Measurements from ENCODE around the gene ACADS. TPM values are rescaled to one million over a fixed set of nuclear protein-coding genes. Genes with fewer than 3 reads are reported as not detected.

The ACADS gene
- total and polyA plus RNA-seq, 2 of the 8 experiments (the other 6 are each of a cell fraction or from before 2014, with no cell fraction given), result 4.9 to 7.5 TPM

DNA sequence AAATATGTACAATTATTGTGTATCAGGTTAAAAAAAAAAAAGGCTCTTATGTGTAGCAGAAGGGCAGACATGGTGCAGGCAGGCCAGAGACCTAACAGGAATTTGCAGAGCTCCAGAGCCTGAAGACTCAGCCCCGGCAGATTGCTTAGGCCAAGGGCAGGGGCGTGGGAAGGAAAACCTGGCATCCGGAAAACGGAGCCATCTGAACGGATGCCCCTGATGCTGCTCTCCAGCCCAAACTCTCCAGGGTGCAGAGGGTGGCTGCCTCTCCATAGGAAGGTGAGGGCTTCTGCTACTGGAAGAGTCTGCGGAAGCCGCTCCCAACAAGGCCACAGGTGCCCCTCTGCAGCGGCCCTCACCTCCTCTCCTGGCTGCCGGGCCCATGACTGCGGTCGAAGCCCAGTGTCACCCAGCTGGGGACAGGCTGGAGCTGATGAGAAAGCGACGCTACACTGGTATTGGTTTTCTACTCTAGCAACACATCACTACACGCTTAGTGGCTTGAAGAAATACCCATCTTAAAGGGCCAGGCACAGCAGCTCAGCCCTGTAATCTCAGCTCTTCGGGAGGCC lies 19.4 kb downstream of the ACADS start:
- H2AFZ ChIP-seq (ENCODE audit: low read length), result no peak overlapping the region
- POLR2A ChIA-PET (ENCODE audit: partially characterized antibody), result interaction anchor here (0.6 to 0.7 kb wide), 2 partner anchors 134 to 248 kb away, joined by 4 read pairs; no protein-coding TSS in a partner anchor
- no peak overlapping the region; a peak in 1 of 7 replicates for H3K9ac ChIP-seq (replicated peaks in 1 of 4; ENCODE audit: extremely low read depth in 1 of 4, low read depth in 3 of 4, low read length in 3 of 4)
- no peak overlapping the region for H2BK120ac ChIP-seq (replicated peaks; ENCODE audit: low read depth, low read length)
- FAIRE-seq (no peak), DNase-seq (ENCODE audit: low read depth in 1 of 2, low spot score in 2 of 2) (no peak)
- peak overlapping the region; percentile 14; the same call in 1 of the 2 replicates for H4K8ac ChIP-seq (ENCODE audit: extremely low read depth, insufficient read depth, low read length)
- H4K20me1 ChIP-seq (replicated peaks in 1 of 2; ENCODE audit: control insufficient read depth in 1 of 2, insufficient read depth in 2 of 2, low read length in 2 of 2), result no peaks in the 10 kb centered on the region
- H3K27ac ChIP-seq (ENCODE audit: low read depth, low read length), result no peak overlapping the region
- no peak overlapping the region for H4K5ac ChIP-seq (ENCODE audit: insufficient read length, low read depth, low read length)
- H3K4ac ChIP-seq (replicated peaks; ENCODE audit: insufficient read length, low read depth, low read length), result no peak overlapping the region
- no peak overlapping the region for H2BK15ac ChIP-seq (ENCODE audit: low read length)
- H2AK5ac ChIP-seq (ENCODE audit: low read depth, low read length), result no peak overlapping the region
- no peak overlapping the region for H2BK5ac ChIP-seq (ENCODE audit: low read depth, low read length)
- no peak overlapping the region for H2BK20ac ChIP-seq (ENCODE audit: low read length)
- H3K36me3 ChIP-seq (ENCODE audit: control insufficient read depth in 2 of 4, insufficient read depth in 4 of 4, low read length in 3 of 4), result no peaks in the 10 kb centered on the region
- H2BK12ac ChIP-seq (ENCODE audit: low read depth, low read length), result no peak overlapping the region
- WGBS, 2 experiments (ENCODE audit: extremely low coverage in 1 of 2, insufficient coverage in 1 of 2, insufficient read length in 1 of 2, insufficient replicate concordance in 2 of 2, low coverage in 1 of 2, low lambda C conversion rate in 2 of 2, missing lambda C conversion rate in 1 of 2), result 95% methylated on average over 15 of the region's 15 CpGs; no CpG with 5 or more reads in 1 of the 2 experiments
- CTCF ChIA-PET (ENCODE audit: partially characterized antibody), result interaction anchor here (1.2 to 1.8 kb wide), 3 partner anchors 16 to 213 kb away, joined by 3 to 4 read pairs (median 3); no protein-coding TSS in a partner anchor
- no peak overlapping the region for H3K4me3 ChIP-seq (ENCODE audit: extremely low read depth in 1 of 4, insufficient read depth in 2 of 4, low read depth in 3 of 4, low read length in 4 of 4)
- H3K56ac ChIP-seq (replicated peaks; ENCODE audit: insufficient read length, low read depth, low read length), result no peak overlapping the region
- H3K27me3 ChIP-seq (replicated peaks in 1 of 4; ENCODE audit: control insufficient read depth in 3 of 4, extremely low read depth in 1 of 4, insufficient read depth in 3 of 4, low read length in 3 of 4), result no peaks in the 10 kb centered on the region
- H4K91ac ChIP-seq (replicated peaks; ENCODE audit: insufficient read length, low read length), result no peak overlapping the region
- no peak overlapping the region for H3K14ac ChIP-seq (ENCODE audit: insufficient read length)
- H3K79me2 ChIP-seq (ENCODE audit: control insufficient read depth in 1 of 2, insufficient read depth in 2 of 2, low read length in 2 of 2), result no peaks in the 10 kb centered on the region
- no peaks in the 10 kb centered on the region for H3K4me1 ChIP-seq (replicated peaks in 1 of 4; ENCODE audit: control insufficient read depth in 3 of 4, insufficient read depth in 4 of 4, low read length in 3 of 4)
- H3K23ac ChIP-seq (ENCODE audit: insufficient read length), result no peak overlapping the region
- no peaks in the 10 kb centered on the region for H3K23me2 ChIP-seq (ENCODE audit: low read depth, low read length)
- no peak overlapping the region for H3K18ac ChIP-seq (ENCODE audit: extremely low read depth, low read length)
- no peak overlapping the region for H3K4me2 ChIP-seq (ENCODE audit: insufficient read depth in 1 of 2, low read depth in 2 of 2, low read length in 2 of 2)
- no peaks in the 10 kb centered on the region for H3K79me1 ChIP-seq (ENCODE audit: low read depth, low read length)
- H3K9me3 ChIP-seq (ENCODE audit: insufficient read depth in 2 of 2, low read depth in 1 of 2, low read length in 1 of 2), result no peaks in the 10 kb centered on the region
- TF ChIP-seq E2F6 (IDR thresholded peaks at IDR 0.05) (no peak), ZNF274 (IDR thresholded peaks at IDR 0.05; ENCODE audit: borderline replicate concordance, extremely low read depth, low read length) (no peak), EZH2 (IDR thresholded peaks at IDR 0.05; ENCODE audit: low read depth, low read length, severe bottlenecking) (no peak), CTBP2 (IDR thresholded peaks at IDR 0.05; ENCODE audit: borderline replicate concordance, insufficient read depth, insufficient read length, low read length) (no peak), RBBP5 (IDR thresholded peaks at IDR 0.05; ENCODE audit: borderline replicate concordance, low read depth, low read length) (no peak), FOSL1 (IDR thresholded peaks at IDR 0.05; ENCODE audit: insufficient read depth, low read depth, low read length) (no peak), POU5F1 (IDR thresholded peaks at IDR 0.05; ENCODE audit: low read depth, low read length) (no peak), GTF2F1 (IDR thresholded peaks at IDR 0.05; ENCODE audit: borderline replicate concordance, low read depth, low read length) (no peak), MAFK (IDR thresholded peaks at IDR 0.05; ENCODE audit: low read depth, low read length) (no peak), POLR2AphosphoS5 (IDR thresholded peaks at IDR 0.05; ENCODE audit: low read depth, low read length) (no peak)
- TF ChIP-seq, protein P1, sequence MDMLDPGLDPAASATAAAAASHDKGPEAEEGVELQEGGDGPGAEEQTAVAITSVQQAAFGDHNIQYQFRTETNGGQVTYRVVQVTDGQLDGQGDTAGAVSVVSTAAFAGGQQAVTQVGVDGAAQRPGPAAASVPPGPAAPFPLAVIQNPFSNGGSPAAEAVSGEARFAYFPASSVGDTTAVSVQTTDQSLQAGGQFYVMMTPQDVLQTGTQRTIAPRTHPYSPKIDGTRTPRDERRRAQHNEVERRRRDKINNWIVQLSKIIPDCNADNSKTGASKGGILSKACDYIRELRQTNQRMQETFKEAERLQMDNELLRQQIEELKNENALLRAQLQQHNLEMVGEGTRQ (IDR thresholded peaks at IDR 0.05; ENCODE audit: low read length), result no peak
